IMR-90 (cell line): ENCODE data around the gene NPEPL1. TPM values are rescaled to one million over a fixed set of nuclear protein-coding genes. Genes with fewer than 3 reads are reported as not detected.

Experiments
- ATAC-seq: fragments of 200-7000 bp; cut with Tn5 transposase; 2 replicates; pipeline ENCODE4 v1.9.1; 2020; ENCODE audit warnings: low read depth, mild to moderate bottlenecking, moderate library complexity
- BruUV-seq: library from RNA; stranded (reverse); fragments of 400-500 nt; replicated peaks from 2 replicates; lab custom pipeline; 2021; lab: Mats Ljungman, UMichigan
- CTCF ChIA-PET: fragments of 300-600 bp; formaldehyde crosslinking; extraction: SDS; loops from one replicate; lab custom pipeline; 2021; ENCODE audit warnings: antibody characterized with exemption; lab: Yijun Ruan, JAX
- POLR2A ChIA-PET: fragments of 300-600 bp; sonication (Branson Sonifier 250); formaldehyde crosslinking; loops from one replicate; lab custom pipeline; 2022; ENCODE audit warnings: antibody characterized with exemption; ENCODE audit not compliant: unreplicated experiment; lab: Charles Lee
- DNase-seq: peaks from one replicate; pipeline ENCODE4 v3.0.0; 2013
- H2AFZ ChIP-seq: replicated peaks from 2 replicates; pipeline ENCODE3; 2013; ENCODE audit warnings: low read length, mild to moderate bottlenecking; ENCODE audit not compliant: poor library complexity
- H2AK5ac ChIP-seq: 2 replicates; pipeline ENCODE4 v1.6.1; 2013; ENCODE audit warnings: low read depth, low read length, inconsistent platforms
- H2AK9ac ChIP-seq: replicated peaks from 2 replicates; pipeline ENCODE3; 2013; ENCODE audit warnings: mild to moderate bottlenecking, low read depth, low read length, moderate library complexity; ENCODE audit not compliant: poor library complexity
- H2BK120ac ChIP-seq: 2 replicates; pipeline ENCODE4 v1.6.1; 2013; ENCODE audit warnings: low read depth, low read length, inconsistent platforms
- H2BK15ac ChIP-seq: 3 replicates; pipeline ENCODE4 v1.6.1; 2013; ENCODE audit warnings: low read depth, low read length, inconsistent platforms
- H2BK20ac ChIP-seq: 2 replicates; pipeline ENCODE4 v1.6.1; 2013; ENCODE audit warnings: low read depth, mild to moderate bottlenecking, inconsistent platforms, low read length, moderate library complexity
- H2BK5ac ChIP-seq: 2 replicates; pipeline ENCODE4 v1.6.1; 2013; ENCODE audit warnings: mild to moderate bottlenecking, low read depth, low read length, inconsistent platforms; ENCODE audit not compliant: poor library complexity, severe bottlenecking
- H3K14ac ChIP-seq: replicated peaks from 2 replicates; pipeline ENCODE4 v1.6.1; 2013; ENCODE audit warnings: low read depth, low read length, inconsistent platforms
- H3K18ac ChIP-seq: 2 replicates; pipeline ENCODE4 v1.6.1; 2013; ENCODE audit warnings: low read depth, low read length, control low read depth
- H3K23ac ChIP-seq: 2 replicates; pipeline ENCODE4 v1.6.1; 2013; ENCODE audit warnings: low read depth, low read length, inconsistent platforms
- H3K27ac ChIP-seq: 2 replicates; pipeline ENCODE4 v1.5.1; 2013; ENCODE audit warnings: mild to moderate bottlenecking, control low read depth, low read length; ENCODE audit not compliant: insufficient read depth
- H3K27me3 ChIP-seq: 2 replicates; pipeline ENCODE4 v1.6.1; 2013; ENCODE audit warnings: low read length; ENCODE audit not compliant: control insufficient read depth, insufficient read depth
- H3K36me3 ChIP-seq: 2 replicates; pipeline ENCODE4 v1.6.1; 2013; ENCODE audit warnings: low read length, mixed read lengths; ENCODE audit not compliant: control insufficient read depth, insufficient read depth
- H3K4ac ChIP-seq: 2 replicates; pipeline ENCODE4 v1.6.1; 2013; ENCODE audit warnings: low read depth, low read length, inconsistent platforms
- H3K4me1 ChIP-seq: 2 replicates; pipeline ENCODE4 v1.6.1; 2013; ENCODE audit warnings: low read length, mixed read lengths; ENCODE audit not compliant: control insufficient read depth, insufficient read depth
- H3K4me2 ChIP-seq: 2 replicates; pipeline ENCODE4 v1.6.1; 2013; ENCODE audit warnings: low read depth, mild to moderate bottlenecking, control low read depth, low read length, moderate library complexity
- H3K4me3 ChIP-seq: 2 replicates; pipeline ENCODE4 v1.5.1; 2013; ENCODE audit warnings: low read depth, mild to moderate bottlenecking, control low read depth, low read length, moderate library complexity; ENCODE audit not compliant: insufficient read depth
- H3K56ac ChIP-seq: 2 replicates; pipeline ENCODE4 v1.6.1; 2013; ENCODE audit warnings: low read length, inconsistent platforms; ENCODE audit not compliant: insufficient read depth; ENCODE audit errors: extremely low read depth
- H3K79me1 ChIP-seq, 2 experiments: 2 replicates each; pipeline ENCODE4 v1.6.1; 2013; ENCODE audit warnings: low read length in 2 of 2, inconsistent platforms in 1 of 2, low read depth in 1 of 2
- H3K9ac ChIP-seq: 2 replicates; pipeline ENCODE4 v1.6.1; 2013; ENCODE audit warnings: low read depth, low read length, control low read depth
- H3K9me1 ChIP-seq: 2 replicates; pipeline ENCODE4 v1.6.1; 2013; ENCODE audit warnings: low read length, inconsistent platforms; ENCODE audit not compliant: insufficient read depth
- H3K9me3 ChIP-seq: 2 replicates; pipeline ENCODE4 v1.6.1; 2013; ENCODE audit warnings: low read length; ENCODE audit not compliant: control insufficient read depth, insufficient read depth
- H4K20me1 ChIP-seq: 2 replicates; pipeline ENCODE4 v1.6.1; 2013; ENCODE audit warnings: low read length, inconsistent platforms; ENCODE audit not compliant: insufficient read depth
- H4K5ac ChIP-seq: 2 replicates; pipeline ENCODE4 v1.6.1; 2013; ENCODE audit warnings: mild to moderate bottlenecking, low read depth, low read length, control low read depth
- H4K8ac ChIP-seq, 2 experiments: 2 replicates each; pipeline ENCODE4 v1.6.1; 2013; ENCODE audit warnings: low read depth in 2 of 2, low read length in 2 of 2, control low read depth in 1 of 2, inconsistent platforms in 1 of 2
- H4K91ac ChIP-seq: 2 replicates; pipeline ENCODE4 v1.6.1; 2013; ENCODE audit warnings: low read depth, low read length, inconsistent platforms; ENCODE audit not compliant: insufficient read depth
- CHD1 ChIP-seq: IDR thresholded peaks from 2 replicates; pipeline ENCODE4 v1.6.1; 2012; ENCODE audit warnings: low read depth, low read length, improper control_type of control experiment
- RCOR1 ChIP-seq: IDR thresholded peaks from 2 replicates; pipeline ENCODE4 v1.6.1; 2012; ENCODE audit warnings: mild to moderate bottlenecking, low read length, improper control_type of control experiment; ENCODE audit not compliant: insufficient replicate concordance
- RFX5 ChIP-seq: IDR thresholded peaks from 2 replicates; pipeline ENCODE4 v1.8.0; 2012; ENCODE audit warnings: low read depth, mild to moderate bottlenecking, low read length, moderate library complexity
- WGBS, 2 experiments: methylation state at CpG; one replicate each; pipeline versions ENCODE4 v1.1.5 to v1.1.7; 2013; ENCODE audit warnings: missing lambda C conversion rate in 2 of 2; ENCODE audit not compliant: insufficient read length in 1 of 2; ENCODE audit errors: extremely low coverage in 2 of 2; 5-methylcytosine and 5-hydroxymethylcytosine counted together
- dilution Hi-C: fragments of 300-500 bp; cut with HindIII; formaldehyde crosslinking; loops from one replicate; pipeline ENCODE4 v1.14.3; 2018; ENCODE audit warnings: low sequenced_read_pairs; ENCODE audit not compliant: unreplicated experiment
- in situ Hi-C: fragments of 300-500 bp; cut with MboI; formaldehyde crosslinking; loops from 3 replicates; pipeline ENCODE4 v1.14.3; 2019; ENCODE audit warnings: low sequenced_read_pairs, inconsistent platforms, mixed read lengths
- intact Hi-C: fragments of 100-400 bp; cut with micrococcal nuclease; formaldehyde crosslinking; loops from 2 replicates; pipeline ENCODE4 v1.10.0; 2022
- polyA plus RNA-seq, 3 experiments: library from polyadenylated mRNA; depleted of rRNA; stranded (reverse); fragments of >200 nt; gene quantifications; 2 replicates each; pipeline ENCODE4 v1.2.3, GENCODE V29; 2012; ENCODE audit warnings: low replicate concordance in 1 of 3
- total RNA-seq: library from RNA; depleted of rRNA; stranded (reverse); fragments of >200 nt; gene quantifications from 2 replicates; pipeline ENCODE4 v1.2.3, GENCODE V29; 2012

NPEPL1 gene
- total and polyA plus RNA-seq, 2 of the 4 experiments (the other 2 are of a cell fraction), result 6.3 to 10.4 TPM

DNA sequence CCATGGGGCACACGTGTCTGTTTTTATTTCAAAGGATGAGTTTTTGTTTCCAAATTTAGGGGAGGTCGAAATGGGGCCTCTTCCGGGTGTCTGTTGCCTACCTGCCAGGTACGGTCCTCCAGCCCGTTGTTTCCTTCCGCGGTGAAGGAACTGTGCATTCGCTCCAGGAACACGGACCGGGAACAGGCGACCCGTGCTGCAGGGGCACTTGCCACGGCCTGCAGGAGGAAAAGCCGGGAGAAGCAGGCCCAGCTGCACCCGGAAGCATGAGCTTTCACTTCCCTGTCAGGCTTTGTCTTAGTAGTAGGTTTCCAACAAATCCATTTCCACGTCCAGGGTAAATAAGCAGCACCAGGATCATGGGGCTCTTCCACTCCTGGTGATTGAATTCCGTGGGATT lies 17.0 kb upstream of the NPEPL1 start:
- Histone ChIP-seq H2AFZ (no peak overlapping the region), H2BK20ac (no peak overlapping the region), H3K18ac (no peak overlapping the region), H4K5ac (no peak overlapping the region), H3K79me1 (peaks cover 12 to 31% of the 10 kb centered on the region in 2 experiments; a peak in 3 of 4 replicates), H4K8ac (no peak overlapping the region), H2BK15ac (no peak overlapping the region), H3K9me3 (no peaks in the 10 kb centered on the region), H3K9ac (no peak overlapping the region), H3K4me1 (no peaks in the 10 kb centered on the region), H2AK9ac (no peak overlapping the region), H3K9me1 (peaks cover 6% of the 10 kb centered on the region; the same call in 1 of the 2 replicates), H2BK120ac (no peak overlapping the region), H3K56ac (no peak overlapping the region), H3K36me3 (peaks cover 52% of the 10 kb centered on the region), H3K4me3 (no peak overlapping the region), H4K20me1 (peaks cover under 1% of the 10 kb centered on the region; the same call in 1 of the 2 replicates), H3K4ac (no peak overlapping the region), H3K14ac (no peak overlapping the region), H3K4me2 (no peak overlapping the region), H2BK5ac (no peak overlapping the region), H2AK5ac (no peak overlapping the region), H4K91ac (no peak overlapping the region), H3K23ac (no peak overlapping the region), H3K27ac (no peak overlapping the region), H3K27me3 (no peaks in the 10 kb centered on the region)
- DNase-seq, result no peak
- POLR2A ChIA-PET, result no interaction called here
- no TSS peak for BruUV-seq
- TF ChIP-seq CHD1, result no peak
- no peak for TF ChIP-seq RFX5
- no peak for TF ChIP-seq RCOR1
- in situ Hi-C loops (no loop called here), intact Hi-C loops (no loop called here), dilution Hi-C loops (no loop called here)
- ATAC-seq, result no peak
- CTCF ChIA-PET, result no interaction called here
- 87% methylated on average over 6 of the region's 17 CpGs; no CpG with 5 or more reads in 1 of the 2 experiments for WGBS, 2 experiments
